ENCODE measurements around the gene PDE6G.

PDE6G gene

GRCh38 chr17:81693509-81694210 lies 37.3 kb upstream of the PDE6G start:
- ChIA-PET POLR2A (interaction anchor here (0.7 kb wide), 1 partner anchor 119 kb away, joined by 3 read pairs; no protein-coding TSS in a partner anchor), CTCF (interaction anchor here (1.6 kb wide), 1 partner anchor 10 kb away, joined by 4 read pairs; the partner anchor contains the start of genes ARL16 and HGS)
- DNase-seq = no peak
- Histone ChIP-seq H3K4me3 (ENCODE audit: control insufficient read depth in 1 of 7, extremely low read depth in 1 of 7, insufficient read depth in 4 of 7, low read depth in 2 of 7, low read length in 6 of 7) (no peak overlapping the region), H3K4me1 (ENCODE audit: control extremely low read depth in 1 of 4, control insufficient read depth in 4 of 4, insufficient read depth in 4 of 4, low read length in 3 of 4) (no peaks in the 10 kb centered on the region), H3K27ac (ENCODE audit: insufficient read depth in 1 of 2, low read depth in 1 of 2, low read length in 2 of 2, poor library complexity in 1 of 2, severe bottlenecking in 2 of 2) (no peak overlapping the region), H3K27me3 (replicated peaks in 2 of 5; ENCODE audit: control insufficient read depth in 4 of 5, insufficient read depth in 5 of 5, low read length in 4 of 5) (no peaks in the 10 kb centered on the region), H3K9me3 (ENCODE audit: control extremely low read depth in 1 of 5, control insufficient read depth in 4 of 5, insufficient read depth in 2 of 5, low read depth in 1 of 5, low read length in 4 of 5) (no peaks in the 10 kb centered on the region), H3K36me3 (ENCODE audit: control insufficient read depth in 4 of 4, insufficient read depth in 4 of 4, low read length in 3 of 4) (peaks cover 10 to 98% (median 56%) of the 10 kb centered on the region in 4 experiments)
- WGBS (ENCODE audit: insufficient coverage) = 96% methylated on average over 18 of the region's 35 CpGs

- Histone ChIP-seq H3K4me3 (ENCODE audit: control insufficient read depth in 1 of 7, extremely low read depth in 1 of 7, insufficient read depth in 4 of 7, low read depth in 2 of 7, low read length in 6 of 7) (no peak overlapping the region), H3K36me3 (ENCODE audit: control insufficient read depth in 4 of 4, insufficient read depth in 4 of 4, low read length in 3 of 4) (peaks cover 6 to 98% (median 58%) of the 10 kb centered on the region in 4 experiments), H3K27me3 (replicated peaks in 2 of 5; ENCODE audit: control insufficient read depth in 4 of 5, insufficient read depth in 5 of 5, low read length in 4 of 5) (no peaks in the 10 kb centered on the region), H3K9me3 (ENCODE audit: control extremely low read depth in 1 of 5, control insufficient read depth in 4 of 5, insufficient read depth in 2 of 5, low read depth in 1 of 5, low read length in 4 of 5) (no peaks in the 10 kb centered on the region), H3K4me1 (ENCODE audit: control extremely low read depth in 1 of 4, control insufficient read depth in 4 of 4, insufficient read depth in 4 of 4, low read length in 3 of 4) (no peaks in the 10 kb centered on the region), H3K27ac (ENCODE audit: insufficient read depth in 1 of 2, low read depth in 1 of 2, low read length in 2 of 2, poor library complexity in 1 of 2, severe bottlenecking in 2 of 2) (no peak overlapping the region)
- WGBS (ENCODE audit: insufficient coverage) = 96% methylated on average over 18 of the region's 20 CpGs
- no peak for DNase-seq
- POLR2A ChIA-PET = no interaction called here
- CTCF ChIA-PET = no interaction called here
Observed at GRCh38 chr17:81691608-81692007, 35.3 kb upstream of the PDE6G start.

- peaks cover 6 to 98% (median 58%) of the 10 kb centered on the region in 4 experiments for H3K36me3 ChIP-seq (ENCODE audit: control insufficient read depth in 4 of 4, insufficient read depth in 4 of 4, low read length in 3 of 4)
- POLR2A ChIA-PET = no interaction called here
- 96% methylated on average over 15 of the region's 18 CpGs for WGBS (ENCODE audit: insufficient coverage)
Observed at GRCh38 chr17:81691196-81691595, 34.9 kb upstream of the PDE6G start.

GRCh38 chr17:81690549-81690948 lies 34.2 kb upstream of the PDE6G start:
- Histone ChIP-seq H3K36me3 (ENCODE audit: control insufficient read depth in 4 of 4, insufficient read depth in 4 of 4, low read length in 3 of 4) (peaks cover 6 to 98% (median 57%) of the 10 kb centered on the region in 4 experiments), H3K4me3 (ENCODE audit: control insufficient read depth in 1 of 7, extremely low read depth in 1 of 7, insufficient read depth in 4 of 7, low read depth in 2 of 7, low read length in 6 of 7) (no peak overlapping the region), H3K27ac (ENCODE audit: insufficient read depth in 1 of 2, low read depth in 1 of 2, low read length in 2 of 2, poor library complexity in 1 of 2, severe bottlenecking in 2 of 2) (no peak overlapping the region), H3K27me3 (replicated peaks in 2 of 5; ENCODE audit: control insufficient read depth in 4 of 5, insufficient read depth in 5 of 5, low read length in 4 of 5) (no peaks in the 10 kb centered on the region), H3K9me3 (ENCODE audit: control extremely low read depth in 1 of 5, control insufficient read depth in 4 of 5, insufficient read depth in 2 of 5, low read depth in 1 of 5, low read length in 4 of 5) (no peaks in the 10 kb centered on the region), H3K4me1 (ENCODE audit: control extremely low read depth in 1 of 4, control insufficient read depth in 4 of 4, insufficient read depth in 4 of 4, low read length in 3 of 4) (peaks cover 0 to 1% (median 0%) of the 10 kb centered on the region in 4 experiments)
- 94% methylated on average over 14 of the region's 17 CpGs for WGBS (ENCODE audit: insufficient coverage)
- ChIA-PET CTCF (interaction anchor here (1.2 kb wide), 1 partner anchor 15 kb away, joined by 3 read pairs; no protein-coding TSS in a partner anchor), POLR2A (no interaction called here)
- no peak for DNase-seq

More at GRCh38 chr17:81691196-81691595, 34.9 kb upstream of the PDE6G start:
- Histone ChIP-seq H3K4me1 (ENCODE audit: control extremely low read depth in 1 of 4, control insufficient read depth in 4 of 4, insufficient read depth in 4 of 4, low read length in 3 of 4) (no peaks in the 10 kb centered on the region), H3K27me3 (replicated peaks in 2 of 5; ENCODE audit: control insufficient read depth in 4 of 5, insufficient read depth in 5 of 5, low read length in 4 of 5) (no peaks in the 10 kb centered on the region), H3K4me3 (ENCODE audit: control insufficient read depth in 1 of 7, extremely low read depth in 1 of 7, insufficient read depth in 4 of 7, low read depth in 2 of 7, low read length in 6 of 7) (no peak overlapping the region), H3K27ac (ENCODE audit: insufficient read depth in 1 of 2, low read depth in 1 of 2, low read length in 2 of 2, poor library complexity in 1 of 2, severe bottlenecking in 2 of 2) (no peak overlapping the region), H3K9me3 (ENCODE audit: control extremely low read depth in 1 of 5, control insufficient read depth in 4 of 5, insufficient read depth in 2 of 5, low read depth in 1 of 5, low read length in 4 of 5) (no peaks in the 10 kb centered on the region)
- DNase-seq = no peak
- CTCF ChIA-PET = no interaction called here

GRCh38 chr17:81690066-81690465 lies 33.7 kb upstream of the PDE6G start:
- H3K4me3 ChIP-seq (ENCODE audit: control insufficient read depth in 1 of 7, extremely low read depth in 1 of 7, insufficient read depth in 4 of 7, low read depth in 2 of 7, low read length in 6 of 7) = no peak overlapping the region
- CTCF ChIA-PET = interaction anchor here (1.2 kb wide), 1 partner anchor 14 kb away, joined by 3 read pairs; no protein-coding TSS in a partner anchor
- peaks cover 8 to 93% (median 56%) of the 10 kb centered on the region in 4 experiments for H3K36me3 ChIP-seq (ENCODE audit: control insufficient read depth in 4 of 4, insufficient read depth in 4 of 4, low read length in 3 of 4)
- no peak for DNase-seq
- H3K27ac ChIP-seq (ENCODE audit: insufficient read depth in 1 of 2, low read depth in 1 of 2, low read length in 2 of 2, poor library complexity in 1 of 2, severe bottlenecking in 2 of 2) = no peak overlapping the region
- POLR2A ChIA-PET = no interaction called here
- H3K4me1 ChIP-seq (ENCODE audit: control extremely low read depth in 1 of 4, control insufficient read depth in 4 of 4, insufficient read depth in 4 of 4, low read length in 3 of 4) = peaks cover 3 to 6% (median 4%) of the 10 kb centered on the region in 4 experiments
- H3K9me3 ChIP-seq (ENCODE audit: control extremely low read depth in 1 of 5, control insufficient read depth in 4 of 5, insufficient read depth in 2 of 5, low read depth in 1 of 5, low read length in 4 of 5) = no peaks in the 10 kb centered on the region
- H3K27me3 ChIP-seq (replicated peaks in 2 of 5; ENCODE audit: control insufficient read depth in 4 of 5, insufficient read depth in 5 of 5, low read length in 4 of 5) = no peaks in the 10 kb centered on the region
- 91% methylated on average over 18 of the region's 18 CpGs for WGBS (ENCODE audit: insufficient coverage)

GRCh38 chr17:81688616-81689015 lies 32.3 kb upstream of the PDE6G start:
- 97% methylated on average over 14 of the region's 14 CpGs for WGBS (ENCODE audit: insufficient coverage)
- H3K36me3 ChIP-seq (ENCODE audit: control insufficient read depth in 4 of 4, insufficient read depth in 4 of 4, low read length in 3 of 4) = peaks cover 8 to 78% (median 49%) of the 10 kb centered on the region in 4 experiments
- CTCF ChIA-PET = no interaction called here
- H3K27ac ChIP-seq (ENCODE audit: insufficient read depth in 1 of 2, low read depth in 1 of 2, low read length in 2 of 2, poor library complexity in 1 of 2, severe bottlenecking in 2 of 2) = no peak overlapping the region
- H3K9me3 ChIP-seq (ENCODE audit: control extremely low read depth in 1 of 5, control insufficient read depth in 4 of 5, insufficient read depth in 2 of 5, low read depth in 1 of 5, low read length in 4 of 5) = no peaks in the 10 kb centered on the region
- H3K27me3 ChIP-seq (replicated peaks in 2 of 5; ENCODE audit: control insufficient read depth in 4 of 5, insufficient read depth in 5 of 5, low read length in 4 of 5) = no peaks in the 10 kb centered on the region
- no peak for DNase-seq
- no peak overlapping the region for H3K4me3 ChIP-seq (ENCODE audit: control insufficient read depth in 1 of 7, extremely low read depth in 1 of 7, insufficient read depth in 4 of 7, low read depth in 2 of 7, low read length in 6 of 7)
- H3K4me1 ChIP-seq (ENCODE audit: control extremely low read depth in 1 of 4, control insufficient read depth in 4 of 4, insufficient read depth in 4 of 4, low read length in 3 of 4) = peaks cover 9 to 16% (median 15%) of the 10 kb centered on the region in 4 experiments
- POLR2A ChIA-PET = no interaction called here

- no peak for DNase-seq
- Histone ChIP-seq H3K36me3 (ENCODE audit: control insufficient read depth in 4 of 4, insufficient read depth in 4 of 4, low read length in 3 of 4) (peaks cover 8 to 74% (median 46%) of the 10 kb centered on the region in 4 experiments), H3K9me3 (ENCODE audit: control extremely low read depth in 1 of 5, control insufficient read depth in 4 of 5, insufficient read depth in 2 of 5, low read depth in 1 of 5, low read length in 4 of 5) (no peaks in the 10 kb centered on the region), H3K27ac (ENCODE audit: insufficient read depth in 1 of 2, low read depth in 1 of 2, low read length in 2 of 2, poor library complexity in 1 of 2, severe bottlenecking in 2 of 2) (no peak overlapping the region), H3K27me3 (replicated peaks in 2 of 5; ENCODE audit: control insufficient read depth in 4 of 5, insufficient read depth in 5 of 5, low read length in 4 of 5) (no peaks in the 10 kb centered on the region), H3K4me3 (ENCODE audit: control insufficient read depth in 1 of 7, extremely low read depth in 1 of 7, insufficient read depth in 4 of 7, low read depth in 2 of 7, low read length in 6 of 7) (no peak overlapping the region), H3K4me1 (ENCODE audit: control extremely low read depth in 1 of 4, control insufficient read depth in 4 of 4, insufficient read depth in 4 of 4, low read length in 3 of 4) (peaks cover 9 to 18% (median 15%) of the 10 kb centered on the region in 4 experiments)
- ChIA-PET POLR2A (no interaction called here), CTCF (no interaction called here)
- 97% methylated on average over 40 of the region's 41 CpGs for WGBS (ENCODE audit: insufficient coverage)
Observed at GRCh38 chr17:81687770-81688541, 31.6 kb upstream of the PDE6G start.
